Panc1 (cell line): ENCODE results near the gene SSR3.

Experiments used
- CTCF ChIP-seq: fragments of 450-650 bp; IDR thresholded peaks from 2 replicates; pipeline ENCODE4 v1.5.1; 2017; ENCODE audit warnings: mild to moderate bottlenecking
- POLR2AphosphoS5 ChIP-seq: IDR thresholded peaks from 2 replicates; pipeline ENCODE4 v1.6.1; 2012; ENCODE audit warnings: mild to moderate bottlenecking, low read depth, low read length, moderate library complexity
- REST ChIP-seq, 2 experiments: IDR thresholded peaks; 2 replicates each; pipeline ENCODE4 v1.6.1; 2011 to 2012; ENCODE audit warnings: low read depth in 2 of 2, control low read depth in 1 of 2, low read length in 1 of 2, mild to moderate bottlenecking in 1 of 2, moderate library complexity in 1 of 2; ENCODE audit not compliant: insufficient read depth in 1 of 2
- SIN3A ChIP-seq: IDR thresholded peaks from 2 replicates; pipeline ENCODE4 v1.6.1; 2012; ENCODE audit warnings: low read depth, mild to moderate bottlenecking, low read length, moderate library complexity, borderline replicate concordance; ENCODE audit not compliant: insufficient read depth

GRCh38 chr3:156511987-156512677 is 42.8 kb downstream of the SSR3 start:
- TF ChIP-seq CTCF (no peak), POLR2AphosphoS5 (no peak), SIN3A (no peak), REST (IDR thresholded peaks at IDR 0.05; ENCODE audit: insufficient read depth in 1 of 2, low read depth in 2 of 2, low read length in 1 of 2) (no peak)
